HG02970 (cell line): ENCODE measurements around the gene CABLES2.
"Not testable (repeated sequence)": the region's sequence is repeated elsewhere in the genome, so short reads cannot be mapped to it uniquely, and the experiment has no call there.

Source experiments
- ATAC-seq: cut with Tn5 transposase; IDR thresholded peaks from one replicate; pipeline ENCODE4 v1.9.1; 2021; ENCODE audit warnings: mild to moderate bottlenecking, moderate library complexity, moderate number of reproducible peaks; ENCODE audit not compliant: unreplicated experiment, low FRiP score

The CABLES2 gene

GRCh38 chr20:62437496-62437895, 30.4 kb upstream of the CABLES2 start:
- no peak for ATAC-seq

- no peak for ATAC-seq
These were observed 29.6 kb upstream of the CABLES2 start for GRCh38 chr20:62436692-62437091.

GRCh38 chr20:62433658-62434497, 26.8 kb upstream of the CABLES2 start:
- ATAC-seq: no peak

GRCh38 chr20:62430866-62431447, 23.9 kb upstream of the CABLES2 start:
- no peak for ATAC-seq

GRCh38 chr20:62430311-62430853, 23.3 kb upstream of the CABLES2 start:
- ATAC-seq: no peak

- ATAC-seq: no peak
These were observed 22.6 kb upstream of the CABLES2 start for GRCh38 chr20:62429455-62430310.

- ATAC-seq: no peak
These were observed 21.6 kb upstream of the CABLES2 start for GRCh38 chr20:62428396-62429295.

GRCh38 chr20:62428002-62428372, 20.9 kb upstream of the CABLES2 start:
- ATAC-seq: no peak

GRCh38 chr20:62427172-62428001, 20.3 kb upstream of the CABLES2 start, which contains the start of gene RBBP8NL:
TSS of gene RBBP8NL (minus strand) at chr20:62427539. CDS start at chr20:62419647, 7,892 bp downstream.
- ATAC-seq: no peak

GRCh38 chr20:62426699-62427131, 19.6 kb upstream of the CABLES2 start:
- ATAC-seq: no peak

- ATAC-seq: not testable (repeated sequence)
These were observed 18.9 kb upstream of the CABLES2 start for GRCh38 chr20:62426059-62426348.

GRCh38 chr20:62425281-62426058, 18.4 kb upstream of the CABLES2 start:
- ATAC-seq: no peak

- no peak for ATAC-seq
These were observed 17.4 kb upstream of the CABLES2 start for GRCh38 chr20:62424249-62425107.

- ATAC-seq: no peak
These were observed 16.2 kb upstream of the CABLES2 start for GRCh38 chr20:62423326-62423706.

- no peak for ATAC-seq
These were observed 15.7 kb upstream of the CABLES2 start for GRCh38 chr20:62422636-62423325.

- ATAC-seq: no peak
These were observed 14.6 kb upstream of the CABLES2 start for GRCh38 chr20:62421716-62421990.
